HEK293 (cell line): ENCODE measurements around the gene SBK1.
A peak's percentile ranks its signal among the peaks of the same experiment; 100 is the strongest.

ENCODE experiments used
- GLIS2 ChIP-seq: fragments of 450-650 bp; formaldehyde crosslinking; IDR thresholded peaks from 2 replicates; pipeline ENCODE4 v1.5.1; 2016; ENCODE audit warnings: missing biosample characterization, missing genetic modification characterization
- IKZF3 ChIP-seq: fragments of 450-650 bp; IDR thresholded peaks from 2 replicates; pipeline ENCODE4 v1.5.0; 2018; ENCODE audit warnings: missing biosample characterization, mild to moderate bottlenecking, missing genetic modification characterization, moderate library complexity
- KLF16 ChIP-seq: fragments of 450-650 bp; formaldehyde crosslinking; IDR thresholded peaks from 2 replicates; pipeline ENCODE4 v1.5.1; 2017; ENCODE audit warnings: missing biosample characterization, missing genetic modification characterization
- REPIN1 ChIP-seq: fragments of 450-650 bp; formaldehyde crosslinking; IDR thresholded peaks from 2 replicates; pipeline ENCODE4 v1.5.1; 2017; ENCODE audit warnings: missing biosample characterization, missing genetic modification characterization, low read depth
- SETDB1 ChIP-seq: IDR thresholded peaks from one replicate; pipeline ENCODE4 v1.6.1; 2017; ENCODE audit warnings: mild to moderate bottlenecking, low read length, moderate library complexity, mixed read lengths; ENCODE audit not compliant: insufficient read length
- TRIM28 ChIP-seq: IDR thresholded peaks from 2 replicates; pipeline ENCODE4 v1.6.1; 2011; ENCODE audit warnings: low read length, control low read depth, borderline replicate concordance
- ZBTB10 ChIP-seq: fragments of 450-650 bp; formaldehyde crosslinking; IDR thresholded peaks from 2 replicates; pipeline ENCODE4 v1.5.1; 2016; ENCODE audit warnings: missing biosample characterization, missing genetic modification characterization
- ZBTB17 ChIP-seq: fragments of 450-650 bp; formaldehyde crosslinking; IDR thresholded peaks from 2 replicates; pipeline ENCODE4 v1.5.1; 2016; ENCODE audit warnings: missing biosample characterization, missing genetic modification characterization
- ZNF121 ChIP-seq: fragments of 450-650 bp; formaldehyde crosslinking; IDR thresholded peaks from 2 replicates; pipeline ENCODE4 v1.5.1; 2016; ENCODE audit warnings: missing biosample characterization, missing genetic modification characterization
- ZNF138 ChIP-seq: fragments of 450-650 bp; formaldehyde crosslinking; IDR thresholded peaks from 2 replicates; pipeline ENCODE4 v1.5.1; 2016; ENCODE audit warnings: missing biosample characterization, missing genetic modification characterization, borderline replicate concordance
- ZNF214 ChIP-seq: fragments of 450-650 bp; formaldehyde crosslinking; IDR thresholded peaks from 2 replicates; pipeline ENCODE4 v1.5.1; 2017; ENCODE audit warnings: missing biosample characterization, mild to moderate bottlenecking, missing genetic modification characterization, borderline replicate concordance
- ZNF221 ChIP-seq: fragments of 450-650 bp; formaldehyde crosslinking; IDR thresholded peaks from 2 replicates; pipeline ENCODE4 v1.5.1; 2017; ENCODE audit warnings: missing biosample characterization, missing genetic modification characterization, borderline replicate concordance
- ZNF274 ChIP-seq, 2 experiments: fragments of 200-500 bp in 1 of 2; fragments of 450-650 bp in 1 of 2; sonication (Bioruptor generic) in 1 of 2; formaldehyde crosslinking in 1 of 2; IDR thresholded peaks; 2 replicates each; pipeline versions ENCODE4 v1.5.1 to v1.6.1; 2014 to 2016; ENCODE audit warnings: borderline replicate concordance in 1 of 2, inconsistent platforms in 1 of 2, low read length in 1 of 2, missing biosample characterization in 1 of 2, missing genetic modification characterization in 1 of 2
- ZNF362 ChIP-seq: fragments of 450-650 bp; formaldehyde crosslinking; IDR thresholded peaks from 2 replicates; pipeline ENCODE4 v1.5.1; 2016; ENCODE audit warnings: missing biosample characterization, missing genetic modification characterization
- ZNF366 ChIP-seq: fragments of 450-650 bp; formaldehyde crosslinking; conservative IDR thresholded peaks from 2 replicates; pipeline ENCODE4 v1.5.1; 2016; ENCODE audit warnings: missing biosample characterization, missing genetic modification characterization
- ZNF37A ChIP-seq: fragments of 450-650 bp; IDR thresholded peaks from 2 replicates; pipeline ENCODE4 v1.5.1; 2018; ENCODE audit warnings: missing biosample characterization, missing genetic modification characterization
- ZNF391 ChIP-seq: fragments of 450-650 bp; formaldehyde crosslinking; IDR thresholded peaks from 2 replicates; pipeline ENCODE4 v1.5.1; 2016; ENCODE audit warnings: low read depth, missing biosample characterization, missing genetic modification characterization, borderline replicate concordance
- ZNF514 ChIP-seq: fragments of 450-650 bp; formaldehyde crosslinking; IDR thresholded peaks from 2 replicates; pipeline ENCODE4 v1.5.1; 2016; ENCODE audit warnings: missing biosample characterization, missing genetic modification characterization
- ZNF555 ChIP-seq: fragments of 450-650 bp; formaldehyde crosslinking; conservative IDR thresholded peaks from 2 replicates; pipeline ENCODE4 v1.5.1; 2017; ENCODE audit warnings: missing biosample characterization, mild to moderate bottlenecking, missing genetic modification characterization, inconsistent platforms
- ZNF621 ChIP-seq: fragments of 450-650 bp; formaldehyde crosslinking; IDR thresholded peaks from 2 replicates; pipeline ENCODE4 v1.5.1; 2017; ENCODE audit warnings: missing biosample characterization, missing genetic modification characterization
- ZNF660 ChIP-seq: fragments of 450-650 bp; IDR thresholded peaks from 2 replicates; pipeline ENCODE4 v1.5.1; 2018; ENCODE audit warnings: missing biosample characterization, mild to moderate bottlenecking, missing genetic modification characterization
- ZNF76 ChIP-seq: fragments of 450-650 bp; formaldehyde crosslinking; IDR thresholded peaks from 2 replicates; pipeline ENCODE4; 2016; ENCODE audit warnings: low read depth, missing biosample characterization, missing genetic modification characterization, borderline replicate concordance
- ZNF776 ChIP-seq: fragments of 450-650 bp; formaldehyde crosslinking; IDR thresholded peaks from 2 replicates; pipeline ENCODE4 v1.5.0; 2017; ENCODE audit warnings: missing biosample characterization, missing genetic modification characterization, borderline replicate concordance
- ZNF791 ChIP-seq: fragments of 450-650 bp; formaldehyde crosslinking; IDR thresholded peaks from 2 replicates; pipeline ENCODE4 v1.5.1; 2016; ENCODE audit warnings: missing biosample characterization, missing genetic modification characterization
- ZSCAN16 ChIP-seq: fragments of 450-650 bp; formaldehyde crosslinking; IDR thresholded peaks from 2 replicates; pipeline ENCODE4 v1.5.1; 2016; ENCODE audit warnings: missing biosample characterization, missing genetic modification characterization
- TF ChIP-seq, protein P1 (sequence below): fragments of 450-650 bp; formaldehyde crosslinking; IDR thresholded peaks from 2 replicates; pipeline ENCODE4 v1.5.1; 2017; ENCODE audit warnings: missing biosample characterization, missing genetic modification characterization
- TF ChIP-seq, protein P2 (sequence below): fragments of 450-650 bp; formaldehyde crosslinking; IDR thresholded peaks from 2 replicates; pipeline ENCODE4 v1.5.1; 2016; ENCODE audit warnings: missing biosample characterization, missing genetic modification characterization, borderline replicate concordance
- TF ChIP-seq, protein P3 (sequence below): fragments of 450-650 bp; formaldehyde crosslinking; IDR thresholded peaks from 2 replicates; pipeline ENCODE4 v1.5.1; 2016; ENCODE audit warnings: missing biosample characterization, missing genetic modification characterization

Gene SBK1

GRCh38 chr16:28277537-28278388, 14.6 kb upstream of the SBK1 start (continued):
- TF ChIP-seq ZNF391 (tag by site-specific recombination) = no peak
- TF ChIP-seq SETDB1 = no peak
- TF ChIP-seq ZNF514 (tag by site-specific recombination) = no peak
- no peak for TF ChIP-seq ZNF76 (tag by site-specific recombination)
- TF ChIP-seq ZNF121 (tag by site-specific recombination) = no peak
- no peak for TF ChIP-seq ZNF776 (tag by site-specific recombination)
- TF ChIP-seq, protein P1, sequence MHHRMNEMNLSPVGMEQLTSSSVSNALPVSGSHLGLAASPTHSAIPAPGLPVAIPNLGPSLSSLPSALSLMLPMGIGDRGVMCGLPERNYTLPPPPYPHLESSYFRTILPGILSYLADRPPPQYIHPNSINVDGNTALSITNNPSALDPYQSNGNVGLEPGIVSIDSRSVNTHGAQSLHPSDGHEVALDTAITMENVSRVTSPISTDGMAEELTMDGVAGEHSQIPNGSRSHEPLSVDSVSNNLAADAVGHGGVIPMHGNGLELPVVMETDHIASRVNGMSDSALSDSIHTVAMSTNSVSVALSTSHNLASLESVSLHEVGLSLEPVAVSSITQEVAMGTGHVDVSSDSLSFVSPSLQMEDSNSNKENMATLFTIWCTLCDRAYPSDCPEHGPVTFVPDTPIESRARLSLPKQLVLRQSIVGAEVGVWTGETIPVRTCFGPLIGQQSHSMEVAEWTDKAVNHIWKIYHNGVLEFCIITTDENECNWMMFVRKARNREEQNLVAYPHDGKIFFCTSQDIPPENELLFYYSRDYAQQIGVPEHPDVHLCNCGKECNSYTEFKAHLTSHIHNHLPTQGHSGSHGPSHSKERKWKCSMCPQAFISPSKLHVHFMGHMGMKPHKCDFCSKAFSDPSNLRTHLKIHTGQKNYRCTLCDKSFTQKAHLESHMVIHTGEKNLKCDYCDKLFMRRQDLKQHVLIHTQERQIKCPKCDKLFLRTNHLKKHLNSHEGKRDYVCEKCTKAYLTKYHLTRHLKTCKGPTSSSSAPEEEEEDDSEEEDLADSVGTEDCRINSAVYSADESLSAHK (tag by site-specific recombination) = no peak
- TF ChIP-seq, protein P2, sequence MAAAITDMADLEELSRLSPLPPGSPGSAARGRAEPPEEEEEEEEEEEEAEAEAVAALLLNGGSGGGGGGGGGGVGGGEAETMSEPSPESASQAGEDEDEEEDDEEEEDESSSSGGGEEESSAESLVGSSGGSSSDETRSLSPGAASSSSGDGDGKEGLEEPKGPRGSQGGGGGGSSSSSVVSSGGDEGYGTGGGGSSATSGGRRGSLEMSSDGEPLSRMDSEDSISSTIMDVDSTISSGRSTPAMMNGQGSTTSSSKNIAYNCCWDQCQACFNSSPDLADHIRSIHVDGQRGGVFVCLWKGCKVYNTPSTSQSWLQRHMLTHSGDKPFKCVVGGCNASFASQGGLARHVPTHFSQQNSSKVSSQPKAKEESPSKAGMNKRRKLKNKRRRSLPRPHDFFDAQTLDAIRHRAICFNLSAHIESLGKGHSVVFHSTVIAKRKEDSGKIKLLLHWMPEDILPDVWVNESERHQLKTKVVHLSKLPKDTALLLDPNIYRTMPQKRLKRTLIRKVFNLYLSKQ = no peak
- no peak for TF ChIP-seq ZSCAN16 (tag by site-specific recombination)
- TF ChIP-seq KLF16 (tag by site-specific recombination) = no peak
- no peak for TF ChIP-seq ZBTB10
- TF ChIP-seq ZNF660 (tag by site-specific recombination) = peak; percentile 83
- TF ChIP-seq ZNF621 (tag by site-specific recombination) = no peak
- peak; percentile 28; the same call in 1 of the 2 replicates for TF ChIP-seq GLIS2 (tag by site-specific recombination)
- peak; percentile 47; the same call in 1 of the 2 replicates for TF ChIP-seq ZNF366 (tag by site-specific recombination)
- TF ChIP-seq ZNF791 = no peak
- TF ChIP-seq ZNF138 = no peak
- TF ChIP-seq, protein P3, sequence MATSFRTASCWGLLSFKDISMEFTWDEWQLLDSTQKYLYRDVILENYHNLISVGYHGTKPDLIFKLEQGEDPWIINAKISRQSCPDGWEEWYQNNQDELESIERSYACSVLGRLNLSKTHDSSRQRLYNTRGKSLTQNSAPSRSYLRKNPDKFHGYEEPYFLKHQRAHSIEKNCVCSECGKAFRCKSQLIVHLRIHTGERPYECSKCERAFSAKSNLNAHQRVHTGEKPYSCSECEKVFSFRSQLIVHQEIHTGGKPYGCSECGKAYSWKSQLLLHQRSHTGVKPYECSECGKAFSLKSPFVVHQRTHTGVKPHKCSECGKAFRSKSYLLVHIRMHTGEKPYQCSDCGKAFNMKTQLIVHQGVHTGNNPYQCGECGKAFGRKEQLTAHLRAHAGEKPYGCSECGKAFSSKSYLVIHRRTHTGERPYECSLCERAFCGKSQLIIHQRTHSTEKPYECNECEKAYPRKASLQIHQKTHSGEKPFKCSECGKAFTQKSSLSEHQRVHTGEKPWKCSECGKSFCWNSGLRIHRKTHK (tag by site-specific recombination) = no peak
- no peak for TF ChIP-seq ZNF221 (tag by site-specific recombination)
- peak; percentile 90 for TF ChIP-seq ZBTB17 (tag by site-specific recombination)
- TF ChIP-seq ZNF274 (IDR thresholded peaks at IDR 0.05; ENCODE audit: low read length) = no peak
- no peak for TF ChIP-seq ZNF274 (tag by site-specific recombination; IDR thresholded peaks at IDR 0.05; ENCODE audit: borderline replicate concordance)
- TF ChIP-seq TRIM28 = no peak
- no peak for TF ChIP-seq REPIN1 (tag by site-specific recombination)
- no peak for TF ChIP-seq ZNF555 (tag by site-specific recombination)
- no peak for TF ChIP-seq IKZF3
- no peak for TF ChIP-seq ZNF362 (tag by site-specific recombination)
- TF ChIP-seq ZNF37A (tag by site-specific recombination) = no peak
- TF ChIP-seq ZNF214 (tag by site-specific recombination) = no peak
